Erythroblast (primary cell): ENCODE measurements around the gene ANKRD60.

Experiments
- GATA1 ChIP-seq: IDR thresholded peaks from 2 replicates; pipeline ENCODE4 v1.6.1; 2011; ENCODE audit warnings: low read depth, mild to moderate bottlenecking, control low read depth, low read length, moderate library complexity
- POLR2A ChIP-seq: IDR thresholded peaks from 2 replicates; pipeline ENCODE4 v1.6.1; 2011; ENCODE audit warnings: mild to moderate bottlenecking, low read length

- TF ChIP-seq POLR2A (no peak), GATA1 (no peak)
Observed at GRCh38 chr20:58231683-58232082, 3.2 kb upstream of the ANKRD60 start.
